Activated CD8-positive, alpha-beta memory T cell treated with anti-CD3 and anti-CD28 coated beads, Interleukin-2, amount 50 U/mL, for 1 hour (primary cell): Measurements from ENCODE around the gene HCST.
A peak's percentile ranks its signal among the peaks of the same experiment; 100 is the strongest.
"Not testable (repeated sequence)": the region's sequence is repeated elsewhere in the genome, so short reads cannot be mapped to it uniquely, and the experiment has no call there.

Experiments used
- DNase-seq: peaks from one replicate; pipeline ENCODE4 v3.0.0-alpha.2; 2020; ENCODE audit errors: extremely low read depth

HCST gene

DNA sequence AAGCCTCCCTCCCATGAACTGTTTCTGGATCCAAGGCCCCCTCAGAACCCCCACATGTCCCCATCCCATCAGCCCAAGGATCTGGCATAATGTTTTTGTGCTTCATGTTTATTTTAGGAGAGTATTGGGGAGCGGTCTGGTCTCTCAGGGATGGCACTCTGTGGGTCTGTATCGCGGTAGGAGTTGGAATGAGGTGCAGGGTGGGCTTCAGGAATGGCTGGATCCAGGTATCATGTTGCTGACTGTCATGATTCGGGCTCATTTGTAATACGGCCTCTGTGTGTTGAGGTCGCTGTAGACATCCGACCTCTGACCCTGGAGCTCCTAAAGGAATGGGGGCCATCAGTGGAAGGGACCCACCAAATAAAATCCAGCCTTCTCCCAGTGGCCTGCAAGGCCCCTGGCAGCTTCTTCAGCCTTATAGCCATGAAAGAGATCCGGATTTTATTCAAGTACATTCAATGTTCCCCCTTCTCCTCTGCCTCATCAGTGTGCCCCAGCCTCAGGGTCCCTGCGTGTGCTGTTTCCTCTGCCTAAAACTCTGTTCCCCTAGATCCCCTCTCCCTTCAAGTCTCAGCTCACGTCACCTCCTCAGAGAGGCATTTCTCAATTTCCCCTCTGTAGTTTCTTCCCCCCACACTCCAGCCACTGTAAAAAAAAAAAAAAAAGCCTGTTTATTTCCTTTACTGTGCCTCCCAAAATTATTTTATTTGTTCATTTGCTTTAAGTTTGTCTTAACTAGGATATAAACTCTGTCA, 2.2 kb downstream of the HCST start:
- no peak for DNase-seq

DNA sequence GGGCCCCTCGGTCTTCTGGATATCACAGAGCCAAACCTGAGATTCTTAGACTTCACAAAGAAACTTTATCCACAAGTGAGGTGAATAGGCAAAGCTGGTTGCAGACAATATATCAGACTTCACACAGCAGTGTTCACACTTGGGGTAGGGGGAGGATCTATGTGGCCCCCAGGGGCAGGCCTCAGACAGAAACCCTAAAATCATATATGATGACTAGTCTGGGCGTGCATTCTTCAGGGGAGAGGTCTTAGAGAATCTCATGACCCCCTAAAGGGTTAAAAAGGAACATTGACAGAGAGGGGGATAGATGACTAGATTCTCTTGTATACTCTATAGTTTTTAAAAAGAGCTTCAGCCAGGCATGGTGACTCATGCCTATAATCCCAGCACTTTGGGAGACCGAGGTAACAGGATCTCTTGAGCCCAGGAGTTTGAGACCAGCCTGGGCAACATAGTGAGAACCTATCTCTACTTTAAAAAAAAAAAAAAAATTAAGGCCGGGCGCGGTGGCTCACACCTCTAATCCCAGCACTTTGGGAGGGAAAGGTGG, 2.9 kb downstream of the HCST start:
- no peak for DNase-seq

DNA sequence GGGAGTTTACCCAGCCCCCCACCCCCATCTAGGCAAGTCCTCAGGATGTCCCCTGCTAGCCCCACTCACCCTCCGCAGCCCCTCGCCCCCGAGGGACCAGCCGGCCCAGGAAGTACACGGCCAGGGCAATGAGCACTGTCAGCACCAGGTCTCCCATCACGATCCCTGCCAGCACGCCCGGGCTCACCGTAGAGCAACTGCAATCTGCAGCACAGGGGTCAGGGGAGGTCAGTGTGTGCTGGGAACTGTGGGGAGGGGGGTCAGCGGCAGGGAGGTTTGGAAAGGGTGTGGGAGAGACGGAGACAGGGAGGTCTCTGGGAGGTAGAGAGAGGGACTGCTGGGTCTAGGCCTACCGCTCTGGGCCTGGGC, 5.0 kb downstream of the HCST start:
- no peak for DNase-seq

DNA sequence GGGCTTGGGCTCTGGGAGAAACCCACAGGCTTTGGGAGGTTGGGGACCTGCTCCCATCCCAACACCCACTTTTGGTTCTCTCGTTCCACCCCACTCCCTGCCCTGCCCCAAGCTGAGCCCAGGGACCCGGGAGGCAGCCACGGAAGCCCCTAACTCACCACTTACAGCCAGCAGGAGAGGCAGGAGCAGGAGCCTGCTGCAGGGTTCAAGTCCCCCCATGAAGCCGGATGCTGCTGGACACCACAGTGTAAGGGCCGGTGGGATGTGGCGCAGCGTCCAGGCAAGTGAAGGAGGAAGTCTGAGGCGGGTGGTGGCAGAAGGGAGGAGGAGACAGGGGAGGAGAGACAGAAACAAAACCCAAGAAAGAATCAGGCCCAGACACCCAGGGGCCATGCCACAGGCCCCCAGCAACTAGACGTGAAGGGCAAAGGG, 5.7 kb downstream of the HCST start, which contains the start of gene TYROBP:
Gene TYROBP, minus strand, starts transcription at position 286 of the 432 bp plus-strand sequence. Its CDS starts 67 bp downstream, at position 219.
- DNase-seq: no peak

DNA sequence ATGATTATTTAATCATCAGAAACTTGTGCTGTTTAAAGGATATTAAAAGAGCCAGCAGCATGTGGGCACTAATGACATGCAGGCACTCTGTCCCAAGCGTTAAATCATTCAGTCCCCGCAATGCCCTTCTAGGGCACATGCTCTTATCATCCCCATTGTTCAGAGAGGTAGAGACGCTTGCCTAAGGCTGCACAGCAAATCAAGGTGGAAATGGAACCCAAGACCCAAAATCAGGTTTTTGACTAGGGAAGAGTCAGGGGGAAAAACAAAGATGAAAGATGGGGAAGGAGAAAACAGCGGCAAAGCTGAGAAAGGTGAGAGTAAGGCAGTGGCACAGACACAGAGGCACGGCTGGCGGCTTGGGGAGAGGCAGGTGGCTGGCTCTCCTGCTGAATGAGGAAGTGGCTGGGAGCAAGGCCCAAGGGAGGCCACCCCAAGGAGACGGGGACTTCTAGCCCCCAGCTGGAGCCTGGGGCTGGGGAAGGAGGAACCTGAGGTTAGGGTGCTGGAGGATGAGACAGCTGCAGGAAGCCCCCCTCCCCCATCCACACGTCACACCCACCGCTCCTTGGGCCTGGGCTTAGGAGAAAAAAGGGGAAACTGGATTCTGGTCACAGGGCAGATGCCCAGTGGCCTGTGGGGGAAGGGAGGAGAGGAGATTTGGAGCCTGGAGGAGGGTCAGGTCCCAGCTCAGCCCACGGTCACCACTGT, 6.8 kb downstream of the HCST start:
- no peak for DNase-seq

DNA sequence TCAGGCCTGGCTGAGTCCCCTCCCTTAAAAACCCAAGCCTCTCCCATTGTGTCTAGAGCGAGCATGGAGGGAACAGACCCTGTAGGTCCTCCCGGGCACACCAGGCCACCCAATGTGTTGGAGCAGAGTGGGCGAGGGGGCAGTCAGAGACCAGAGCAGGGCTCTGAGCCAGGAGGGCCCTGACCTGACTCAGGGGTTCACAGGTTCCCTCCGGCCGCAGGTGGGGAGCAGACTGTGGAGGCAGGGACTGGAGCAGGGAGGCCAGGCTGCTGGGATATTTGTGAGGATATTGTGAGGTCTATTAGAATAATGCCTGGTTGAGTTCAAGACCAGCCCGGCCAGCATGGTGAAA, 7.3 kb downstream of the HCST start:
- no peak for DNase-seq

DNA sequence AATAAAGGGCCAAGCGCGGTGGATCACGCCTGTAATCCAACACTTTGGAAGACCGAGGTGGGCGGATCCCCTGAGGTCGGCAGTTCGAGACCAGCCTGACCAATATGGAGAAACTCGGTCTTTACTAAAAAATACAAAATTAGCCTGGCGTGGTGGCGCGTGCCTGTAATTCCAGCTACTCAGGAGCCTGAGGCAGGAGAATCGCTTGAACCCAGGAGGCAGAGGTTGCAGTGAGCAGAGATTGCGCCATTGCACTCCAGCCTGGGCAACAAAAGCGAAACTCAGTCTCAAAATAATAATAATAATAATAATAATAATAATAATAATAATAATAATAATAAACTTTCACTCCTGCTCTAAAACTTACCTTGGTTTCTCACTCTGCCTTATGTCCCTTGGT, 8.0 kb downstream of the HCST start:
- DNase-seq: not testable (repeated sequence)

DNA sequence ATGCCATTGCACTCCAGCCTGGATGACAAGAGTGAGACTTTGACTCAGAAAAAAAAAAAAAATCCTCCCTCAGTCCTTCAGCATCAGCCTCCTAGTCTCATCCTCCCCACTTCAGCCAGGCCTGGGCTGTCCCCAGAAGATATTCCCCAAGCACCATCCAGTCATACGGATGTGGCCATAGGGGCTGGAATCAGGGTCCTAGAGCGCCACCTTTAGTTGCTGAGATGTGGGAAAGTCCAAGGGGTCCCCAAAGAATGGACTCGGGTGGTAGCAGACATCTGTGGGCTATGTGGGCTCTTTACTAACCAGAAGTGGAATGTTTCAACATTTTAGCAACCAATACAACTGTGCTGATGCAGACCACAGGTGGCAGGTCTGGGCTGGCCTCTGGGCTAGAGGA, 8.8 kb downstream of the HCST start:
- no peak for DNase-seq

DNA sequence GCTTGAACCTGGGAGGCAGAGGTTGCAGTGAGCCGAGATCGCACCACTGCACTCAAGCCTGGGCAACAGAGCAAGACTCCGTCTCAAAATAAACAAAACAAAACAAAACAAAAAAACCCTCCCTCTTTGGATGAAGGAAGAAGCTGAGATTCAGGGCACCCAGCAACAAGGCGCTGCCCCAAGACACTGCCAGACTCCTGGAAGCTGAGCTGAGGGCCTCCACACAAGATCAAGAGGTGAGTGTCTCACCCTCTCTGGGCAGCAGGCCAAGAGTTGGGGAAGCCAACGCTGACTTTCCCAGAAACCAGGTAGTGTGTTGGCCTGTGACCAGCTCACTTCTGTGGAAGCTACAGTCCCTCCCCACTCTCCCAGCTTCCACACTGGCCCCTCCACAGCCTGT, 9.5 kb downstream of the HCST start:
- DNase-seq: no peak

DNA sequence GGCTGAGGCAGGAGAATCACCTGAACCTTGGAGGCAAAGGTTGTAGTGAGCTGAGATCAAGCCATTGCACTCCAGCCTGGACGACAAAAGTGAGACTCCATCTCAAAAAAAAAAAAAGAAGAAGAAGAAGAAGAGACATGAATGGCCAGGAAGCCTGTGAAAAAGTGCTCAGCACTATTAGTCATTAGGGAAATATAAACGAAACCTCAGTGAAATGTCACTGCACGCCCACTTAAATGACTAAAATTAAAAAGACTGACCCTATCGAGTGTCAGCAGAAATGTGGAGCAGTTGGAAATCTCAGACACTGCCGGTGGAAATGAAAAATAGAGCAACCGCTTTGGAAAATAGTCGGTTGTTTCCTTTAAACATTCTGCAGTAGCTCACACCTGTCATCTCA, 11.3 kb downstream of the HCST start:
- DNase-seq: no peak

DNA sequence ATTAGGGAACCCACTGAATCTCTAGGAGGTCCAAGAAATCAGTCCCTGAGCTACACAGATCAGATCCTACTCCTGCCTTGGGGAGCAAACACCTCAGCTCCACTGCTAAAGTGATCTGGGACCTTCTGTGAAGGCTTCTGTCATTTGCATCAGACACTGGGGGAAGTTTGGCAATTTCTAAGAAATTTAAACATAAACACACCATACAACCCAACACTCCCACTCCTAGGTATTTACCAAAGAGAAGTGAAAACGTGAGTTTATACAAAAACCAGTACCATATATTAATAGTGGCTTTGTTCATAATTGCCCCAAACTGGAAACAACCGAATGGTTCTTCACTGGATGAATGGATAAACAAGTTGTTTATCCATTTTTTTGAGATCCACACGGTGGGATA, 13.1 kb downstream of the HCST start:
- DNase-seq: no peak

DNA sequence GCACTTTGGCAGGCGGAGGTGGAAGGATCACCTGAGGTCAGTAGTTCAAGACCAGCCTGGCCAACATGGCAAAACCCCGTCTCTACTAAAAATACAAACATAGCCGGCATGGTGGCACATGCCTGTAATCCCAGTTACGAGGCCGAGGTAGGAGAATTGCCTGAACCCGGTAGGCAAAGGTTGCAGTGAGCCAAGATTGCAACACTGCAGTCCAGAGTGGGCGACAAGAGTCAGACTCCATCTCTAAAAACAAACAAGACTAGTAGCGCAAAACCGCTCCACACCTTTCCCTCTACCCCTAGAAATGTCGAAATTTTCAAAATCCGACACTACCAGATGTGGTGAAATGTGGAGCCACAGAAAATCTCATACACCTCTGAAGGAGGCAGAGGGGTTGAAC, 17.0 kb downstream of the HCST start:
- DNase-seq: no peak

DNA sequence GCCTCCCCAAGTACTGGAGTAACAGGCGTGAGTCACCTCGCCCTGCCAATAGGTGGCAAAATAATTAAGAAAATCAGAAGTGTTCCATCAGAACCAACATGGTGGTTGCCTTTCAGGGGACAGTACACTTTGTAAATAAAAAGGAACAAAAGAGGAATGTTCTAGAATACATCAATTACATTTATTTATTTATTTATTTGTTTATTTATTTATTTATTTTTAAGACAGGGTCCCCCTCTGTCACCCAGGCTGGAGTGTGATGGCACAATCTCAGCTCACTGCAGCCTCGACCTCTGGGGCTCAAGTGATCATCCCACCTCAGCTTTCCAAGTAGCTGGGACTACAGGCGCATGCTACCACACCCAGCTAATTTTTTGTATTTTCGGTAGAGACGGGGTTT, 18.7 kb downstream of the HCST start:
- no peak for DNase-seq

DNA sequence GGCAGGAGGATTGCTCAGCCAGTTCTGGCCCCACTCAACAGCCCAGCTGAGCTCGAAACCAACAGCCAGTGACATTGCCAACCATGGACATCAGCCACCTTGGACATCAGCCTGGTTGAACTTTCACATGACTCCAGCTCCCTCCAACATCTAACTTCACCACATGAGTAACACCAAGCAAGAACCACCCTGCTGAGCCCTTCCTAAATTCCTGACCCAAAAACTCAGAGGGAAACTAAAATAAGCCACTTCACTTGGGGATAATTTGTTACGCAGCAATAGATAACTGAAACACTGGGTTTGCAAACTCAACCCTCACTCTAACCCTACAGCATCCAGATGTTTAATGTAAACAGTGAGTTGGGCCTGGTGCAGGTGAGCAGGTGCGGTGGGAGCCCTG, 23.2 kb downstream of the HCST start:
- no peak for DNase-seq

DNA sequence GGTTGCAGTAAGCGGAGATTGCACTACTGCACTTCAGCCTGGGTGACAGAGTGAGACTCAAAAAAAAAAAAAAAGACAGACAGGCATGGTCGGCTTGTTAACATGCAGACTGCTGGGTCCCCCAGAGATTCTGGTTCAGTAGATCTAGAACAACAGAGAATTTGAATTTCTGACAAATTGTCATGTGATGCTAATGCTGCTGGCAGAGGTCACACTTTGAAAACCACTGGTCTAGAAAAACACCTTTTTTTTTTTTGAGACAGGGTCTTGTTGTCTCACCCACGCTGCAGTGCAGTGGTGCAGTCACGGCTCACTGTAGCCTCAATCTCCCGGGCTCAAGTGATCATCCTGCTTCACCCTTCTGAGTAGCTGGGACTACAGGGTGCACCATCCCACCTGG, 26.2 kb downstream of the HCST start:
- DNase-seq: no peak

DNA sequence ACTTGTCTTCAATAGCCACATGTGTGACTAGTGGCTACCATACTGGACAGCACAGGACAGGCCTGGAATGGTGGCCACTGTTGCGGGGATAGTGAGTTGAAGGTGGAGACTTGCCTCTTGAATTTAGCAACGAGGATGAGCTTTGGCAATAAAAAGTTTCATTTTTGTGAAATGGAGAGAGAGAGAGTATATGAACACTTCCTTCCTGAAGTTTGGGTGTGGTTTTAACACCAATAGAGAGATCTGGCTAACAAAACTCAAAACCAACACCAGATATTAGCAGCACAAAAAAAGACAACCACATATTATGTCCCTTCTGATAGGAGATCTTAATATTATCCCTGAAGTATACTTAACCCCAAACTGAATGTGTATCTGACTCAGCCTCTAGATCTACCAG, 27.5 kb downstream of the HCST start:
- no peak for DNase-seq

DNA sequence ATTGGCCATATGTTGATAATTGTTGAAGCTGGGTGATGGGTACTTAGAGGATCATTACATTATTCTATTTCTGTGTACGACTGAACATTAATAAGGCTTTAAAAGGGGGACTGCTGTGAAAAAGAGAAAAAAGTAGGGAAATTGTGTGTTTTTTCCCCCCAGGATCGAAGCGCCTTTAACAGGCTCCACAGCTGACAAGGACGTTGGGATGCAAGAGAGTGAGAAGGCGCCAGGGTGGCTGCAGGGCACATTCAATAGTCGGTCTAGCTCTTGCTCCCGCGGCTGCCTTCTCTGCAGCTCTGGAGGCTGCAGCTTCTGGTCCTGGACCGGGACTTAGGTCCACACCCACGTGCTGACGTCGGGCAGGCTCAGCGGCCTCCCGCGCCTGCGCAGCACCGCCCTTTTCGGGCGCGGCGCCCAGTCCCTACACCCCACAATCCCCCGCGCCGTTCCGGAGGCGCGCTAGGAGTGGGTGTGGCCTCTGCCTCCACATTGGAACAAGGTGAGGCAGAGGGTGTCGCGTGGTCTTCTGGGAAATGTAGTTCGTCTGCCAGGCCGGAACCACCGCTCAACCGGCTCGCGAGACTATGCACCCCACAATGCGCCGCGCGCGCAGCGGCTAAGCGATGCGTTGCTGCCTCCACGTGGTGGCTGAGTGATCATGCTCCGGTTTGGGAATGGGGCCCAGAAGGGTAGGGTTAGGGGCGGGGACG, 29.0 kb downstream of the HCST start:
- peak; percentile 98 for DNase-seq

DNA sequence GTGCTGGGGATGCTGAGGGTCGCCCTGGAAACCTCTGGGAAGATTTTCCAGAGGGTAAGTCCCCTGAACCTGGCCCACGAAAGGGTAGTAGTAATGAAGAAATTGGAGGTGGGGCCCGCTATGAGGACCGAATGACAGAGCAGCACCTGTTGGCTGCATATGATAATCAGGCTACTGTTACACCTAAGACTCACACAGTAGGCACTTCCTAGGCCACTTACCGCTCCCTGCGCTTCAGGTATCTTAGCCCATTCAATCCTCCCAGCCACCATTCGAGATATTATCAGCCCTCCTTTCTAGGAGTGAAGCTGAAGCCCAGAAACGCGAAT, 29.5 kb downstream of the HCST start:
- DNase-seq: no peak

DNA sequence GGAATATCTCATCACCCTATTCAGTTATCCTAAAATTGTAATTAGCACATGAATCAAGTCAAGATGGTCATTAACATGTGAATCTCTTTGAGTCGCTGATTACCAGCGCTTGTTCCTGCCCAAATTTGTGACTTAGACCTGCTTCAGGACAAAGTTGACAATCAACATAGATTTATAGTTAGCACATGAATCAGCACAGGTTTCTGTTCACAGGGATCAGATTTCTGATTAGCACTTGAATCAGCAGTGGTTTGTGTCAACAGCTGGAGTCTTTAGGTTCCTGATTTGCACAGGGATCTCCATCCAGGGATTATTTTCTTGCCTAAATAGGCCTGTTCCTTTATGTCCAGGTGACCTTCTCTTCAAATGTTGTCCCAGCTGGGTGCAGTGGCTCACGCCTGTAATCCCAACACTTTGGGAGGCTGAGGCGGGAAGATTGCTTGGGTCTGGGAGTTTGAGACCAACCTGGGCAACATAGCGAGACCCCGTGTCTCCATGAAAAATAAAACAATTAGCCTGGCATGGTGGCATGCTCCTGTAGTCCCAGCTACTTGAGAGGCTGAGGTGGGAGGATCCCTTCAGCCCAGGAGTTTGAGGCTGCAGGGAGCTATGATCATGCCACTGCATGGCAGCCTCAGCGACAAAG, 30.1 kb downstream of the HCST start:
- DNase-seq: no peak

DNA sequence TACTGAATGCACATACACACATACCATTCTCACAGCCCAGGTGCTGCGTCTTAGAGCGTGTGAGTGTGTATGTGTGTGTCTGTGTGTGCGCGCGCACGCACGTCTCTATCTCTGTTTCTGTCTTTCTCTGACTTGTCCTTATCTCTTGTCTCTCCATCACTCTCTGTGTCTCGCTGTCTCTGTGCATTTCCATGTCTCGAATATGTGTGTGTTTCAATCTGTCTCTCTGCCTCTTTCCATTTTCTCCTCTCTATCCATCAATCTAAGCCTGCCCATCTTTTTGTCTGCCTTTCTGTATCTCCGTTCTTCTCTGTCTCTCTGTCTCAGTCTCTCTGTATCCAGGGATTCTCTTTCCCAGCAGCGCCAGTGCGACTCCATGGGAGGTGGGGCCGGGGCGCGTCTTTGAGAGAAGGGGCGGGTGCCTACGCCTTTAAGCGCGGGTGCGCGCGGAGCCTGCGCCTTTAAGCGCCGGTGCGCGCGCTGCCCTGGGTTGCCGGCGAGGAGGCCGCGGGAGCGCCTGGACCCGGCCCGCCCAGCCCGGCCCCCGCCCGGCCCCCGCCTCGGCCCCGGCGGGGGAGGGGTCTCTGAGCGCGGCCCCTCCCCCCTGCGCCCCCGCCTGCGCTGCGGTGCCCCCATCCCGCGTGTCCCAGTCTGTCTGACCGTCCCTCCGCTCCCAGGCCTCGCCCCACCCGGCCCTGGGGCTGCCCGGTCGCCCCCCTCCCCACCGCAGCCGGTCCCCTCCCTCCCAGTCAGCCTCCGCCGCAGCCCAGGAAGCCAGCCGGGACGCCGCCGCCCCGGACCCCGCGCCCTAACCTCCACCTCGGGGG, 33.8 kb downstream of the HCST start, which contains the start of gene LRFN3:
Gene LRFN3, plus strand, starts transcription at position 464 of the 827 bp plus-strand sequence. CDS start 3,052 bp downstream, outside the sequence.
- DNase-seq: no peak

DNA sequence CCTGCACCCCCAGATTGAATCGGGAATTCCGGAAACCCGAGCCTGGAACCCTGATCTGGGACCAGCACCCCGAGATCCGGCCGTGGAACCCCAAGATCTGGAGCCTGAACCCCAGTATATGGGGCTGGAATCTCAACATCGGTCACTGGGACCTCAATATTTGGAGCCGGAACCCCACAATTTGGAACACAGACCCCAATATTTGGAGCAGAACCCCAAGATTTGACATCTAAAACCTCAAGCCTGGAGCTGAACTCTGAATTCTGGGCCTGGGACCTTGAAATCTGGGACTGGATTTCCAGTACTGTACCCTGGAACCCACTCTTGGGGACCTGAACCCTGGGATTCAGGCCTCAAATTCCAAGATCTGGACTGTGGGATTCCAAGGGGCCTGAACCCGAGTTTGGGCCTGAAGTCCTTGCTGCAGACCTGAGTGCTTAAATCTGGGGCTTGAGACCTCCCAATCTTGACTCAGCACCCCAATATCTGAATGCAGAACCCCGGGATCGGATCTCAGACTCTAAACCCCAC, 34.5 kb downstream of the HCST start:
- no peak for DNase-seq
